Ovary (tissue), 9 donors: ENCODE measurements around the gene CMIP. TPM values are rescaled to one million over a fixed set of nuclear protein-coding genes. Genes with fewer than 3 reads are reported as not detected.
"Not testable (repeated sequence)": the region's sequence is repeated elsewhere in the genome, so short reads cannot be mapped to it uniquely, and the experiment has no call there.

ENCODE experiments used
- DNase-seq, 5 donors: peaks; one replicate each; pipeline ENCODE4 v3.0.0-alpha.2; 2019 to 2020
- H3K27ac ChIP-seq, 2 donors: fragments of 200-600 bp; one replicate each; pipeline versions ENCODE4 v1.5.1 to v1.8.0; 2019 to 2022
- H3K27me3 ChIP-seq: fragments of 200-600 bp; one replicate; pipeline ENCODE4 v1.8.0; 2022
- H3K36me3 ChIP-seq: fragments of 200-600 bp; sonication (generic); one replicate; pipeline ENCODE4 v1.5.1; 2019
- H3K4me1 ChIP-seq: one replicate; pipeline ENCODE4 v1.8.1; 2013; ENCODE audit warnings: mild to moderate bottlenecking, moderate library complexity; ENCODE audit not compliant: insufficient read depth
- H3K4me3 ChIP-seq: fragments of 200-600 bp; sonication (generic); one replicate; pipeline ENCODE4 v1.5.1; 2017
- H3K9me3 ChIP-seq, 2 donors: fragments of 200-600 bp in 1 of 2; sonication (generic) in 1 of 2; one replicate each; pipeline versions ENCODE4 v1.5.1 to v1.8.1; 2013 to 2019; ENCODE audit warnings: mild to moderate bottlenecking in 1 of 2, moderate library complexity in 1 of 2
- CTCF ChIP-seq, 3 donors: fragments of 450-650 bp in 2 of 3; fragments of 200-600 bp in 1 of 3; IDR thresholded peaks; one replicate each; pipeline versions ENCODE4 v1.5.1 to v1.8.0; 2016 to 2022; ENCODE audit warnings: antibody characterized with exemption in 3 of 3, mild to moderate bottlenecking in 1 of 3
- EP300 ChIP-seq: sonication (generic); formaldehyde crosslinking; IDR thresholded peaks from one replicate; pipeline ENCODE4 v1.6.1; 2017; ENCODE audit warnings: antibody characterized with exemption
- POLR2A ChIP-seq: fragments of 450-650 bp; IDR thresholded peaks from one replicate; pipeline ENCODE4 v1.6.1; 2017; ENCODE audit warnings: antibody characterized with exemption, mild to moderate bottlenecking, moderate library complexity
- WGBS, 3 donors: extraction: QIAGEN DNeasy Blood & Tissue Kit in 1 of 3; methylation state at CpG; one replicate each; pipeline versions ENCODE4 v1.1.5 to v1.1.7; 2013 to 2017; 5-methylcytosine and 5-hydroxymethylcytosine counted together
- intact Hi-C, 4 donors: fragments of 100-400 bp; cut with DNase I; formaldehyde crosslinking; loops; one replicate each; pipeline versions ENCODE4 v1.11.0 to v1.15.1; 2022 to 2023
- polyA plus RNA-seq, 2 donors: library from polyadenylated mRNA; stranded (reverse); fragments of 200-250 nt in 1 of 2; fragments of 350-450 nt in 1 of 2; fragmentation: Illumina TruSeq in 1 of 2; extraction: RNeasy Lipid Tissue Mini Kit (QIAGEN cat#74804) in 1 of 2; gene quantifications; one replicate each; pipeline ENCODE4 v1.2.3, GENCODE V29; 2013 to 2014
- total RNA-seq, 7 donors: library from RNA; depleted of rRNA in 2 of 7; stranded (reverse); fragments of >200 nt in 2 of 7; fragmentation: NEBNext Ultra II Directional in 3 of 7; extraction: Animal tissue kit (Norgen Biotek cat#: 25700) in 3 of 7; gene quantifications; one replicate each; pipeline versions ENCODE4 v1.1.0 to v1.2.4, GENCODE V29; 2016 to 2023
- donor health status: DM: no; HTN: no; CAD: no; lungs with moderate emphysema.
- donor health status: DM: no; HTN: no; CAD: no.
- donor health status: Bipolar disorder and iron deficiency.
- donor health status: DM: yes; HTN: yes; CAD: no.
- donor health status: DM: no; HTN: no; CAD: no.
- donor health status: DM: yes; HTN: yes; CAD: no.

The CMIP gene
- total and polyA plus RNA-seq, 9 donors, result 19.4 to 68.2 (median 38.7) TPM

GRCh38 chr16:81684901-81685300, 240.3 kb downstream of the CMIP start:
- Histone ChIP-seq H3K4me3 (no peak overlapping the region), H3K36me3 (no peaks in the 10 kb centered on the region), H3K27me3 (no peaks in the 10 kb centered on the region), H3K27ac (no peak overlapping the region), H3K4me1 (peaks cover 6% of the 10 kb centered on the region), H3K9me3 (no peaks in the 10 kb centered on the region)
- no peak for DNase-seq
- intact Hi-C loops, result no loop called here
- TF ChIP-seq CTCF (IDR thresholded peaks at IDR 0.05) (no peak), POLR2A (no peak), EP300 (no peak)
- WGBS, 3 donors, result 74 to 84% (median 78%) methylated on average over 11 to 12 of the region's 12 CpGs

GRCh38 chr16:81686391-81687130, 242.0 kb downstream of the CMIP start:
- H3K27ac ChIP-seq, result no peak overlapping the region
- 72 to 76% (median 72%) methylated on average over 24 of the region's 24 CpGs for WGBS, 3 donors
- intact Hi-C loops, result no loop called here
- H3K4me3 ChIP-seq, result no peak overlapping the region
- no peaks in the 10 kb centered on the region for H3K27me3 ChIP-seq
- no peak for DNase-seq
- TF ChIP-seq POLR2A (no peak), CTCF (IDR thresholded peaks at IDR 0.05) (no peak), EP300 (no peak)
- H3K9me3 ChIP-seq, result no peaks in the 10 kb centered on the region
- H3K4me1 ChIP-seq, result no peaks in the 10 kb centered on the region
- no peaks in the 10 kb centered on the region for H3K36me3 ChIP-seq

- WGBS, 3 donors, result 92 to 95% (median 95%) methylated on average over 6 to 7 of the region's 7 CpGs
- Histone ChIP-seq H3K4me1 (no peaks in the 10 kb centered on the region), H3K9me3 (no peaks in the 10 kb centered on the region), H3K27ac (no peak overlapping the region), H3K4me3 (no peak overlapping the region), H3K36me3 (no peaks in the 10 kb centered on the region), H3K27me3 (no peaks in the 10 kb centered on the region)
- TF ChIP-seq EP300 (no peak), POLR2A (no peak), CTCF (IDR thresholded peaks at IDR 0.05) (no peak)
- intact Hi-C loops, result no loop called here
- no peak for DNase-seq
Observed at GRCh38 chr16:81687131-81687456, 242.5 kb downstream of the CMIP start.

GRCh38 chr16:81688182-81688581, 243.6 kb downstream of the CMIP start:
- Histone ChIP-seq H3K27ac (no peak overlapping the region), H3K4me3 (no peak overlapping the region), H3K36me3 (no peaks in the 10 kb centered on the region), H3K4me1 (no peaks in the 10 kb centered on the region), H3K27me3 (no peaks in the 10 kb centered on the region), H3K9me3 (no peaks in the 10 kb centered on the region)
- WGBS, 3 donors, result 76 to 82% (median 76%) methylated on average over 7 of the region's 7 CpGs
- no peak for DNase-seq
- intact Hi-C loops, result no loop called here
- TF ChIP-seq EP300 (no peak), POLR2A (no peak), CTCF (IDR thresholded peaks at IDR 0.05) (no peak)

GRCh38 chr16:81688839-81689238, 244.2 kb downstream of the CMIP start:
- intact Hi-C loops, H3K27me3 ChIP-seq, H3K4me3 ChIP-seq, H3K27ac ChIP-seq, H3K36me3 ChIP-seq, DNase-seq, H3K9me3 ChIP-seq, H3K4me1 ChIP-seq: not testable (repeated sequence)
- 75 to 89% (median 77%) methylated on average over 5 of the region's 5 CpGs for WGBS, 3 donors
